Measurements from ENCODE around the gene NHLH1. TPM values are rescaled to one million over a fixed set of nuclear protein-coding genes. Genes with fewer than 3 reads are reported as not detected.

The NHLH1 gene
- total and polyA plus RNA-seq, 2 of the 4 experiments (the other 2 are of a cell fraction), result 0.14 TPM; not detected in 1

- no peak overlapping the region for H4K5ac ChIP-seq (ENCODE audit: low read depth, low read length)
- no peak overlapping the region for H4K8ac ChIP-seq (ENCODE audit: low read depth in 2 of 2, low read length in 2 of 2)
- intact Hi-C loops (cut with micrococcal nuclease), result loop anchor here (10.0 kb wide), 1 partner anchor 427 kb away; the partner anchor contains the start of gene IGSF9
- H2BK120ac ChIP-seq (ENCODE audit: low read depth, low read length), result no peak overlapping the region
- POLR2A ChIA-PET (ENCODE audit: unreplicated experiment), result no interaction called here
- H2AK9ac ChIP-seq (replicated peaks; ENCODE audit: low read depth, low read length, poor library complexity), result no peak overlapping the region
- no peak overlapping the region for H2BK20ac ChIP-seq (ENCODE audit: low read depth, low read length)
- H3K4me3 ChIP-seq (ENCODE audit: insufficient read depth, low read depth, low read length), result no peak overlapping the region
- no peak overlapping the region; the same call in 1 of the 2 replicates for H3K23ac ChIP-seq (ENCODE audit: low read depth, low read length)
- peaks cover 6% of the 10 kb centered on the region; the same call in 1 of the 2 replicates for H3K27me3 ChIP-seq (ENCODE audit: control insufficient read depth, insufficient read depth, low read length)
- in situ Hi-C loops (cut with MboI; ENCODE audit: low sequenced_read_pairs), result loop anchor here (10.0 kb wide), 1 partner anchor 437 kb away; no protein-coding TSS in a partner anchor
- H2AFZ ChIP-seq (replicated peaks; ENCODE audit: low read length, poor library complexity), result no peak overlapping the region
- H2AK5ac ChIP-seq (ENCODE audit: low read depth, low read length), result no peak overlapping the region
- no peak overlapping the region for H2BK15ac ChIP-seq (ENCODE audit: low read depth, low read length)
- H3K79me1 ChIP-seq (ENCODE audit: low read depth in 1 of 2, low read length in 2 of 2), result no peaks in the 10 kb centered on the region
- H3K4me2 ChIP-seq (ENCODE audit: low read depth, low read length), result no peak overlapping the region
- no peak for TF ChIP-seq POLR2A (IDR thresholded peaks at IDR 0.05; ENCODE audit: low read depth, low read length)
- TF ChIP-seq USF2 (IDR thresholded peaks at IDR 0.05; ENCODE audit: low read depth, low read length), result no peak
- no peak for TF ChIP-seq CEBPB (IDR thresholded peaks at IDR 0.05; ENCODE audit: low read depth, low read length)
- TF ChIP-seq CTCF (conservative IDR thresholded peaks at IDR 0.05; ENCODE audit: low read depth, low read length), result no peak
- no peak for TF ChIP-seq MAFK (IDR thresholded peaks at IDR 0.05; ENCODE audit: low read depth, low read length)
- TF ChIP-seq FOS (IDR thresholded peaks at IDR 0.05; ENCODE audit: low read depth, low read length), result no peak
- TF ChIP-seq BHLHE40 (IDR thresholded peaks at IDR 0.05; ENCODE audit: low read depth, low read length), result no peak
- no peak for TF ChIP-seq RCOR1 (IDR thresholded peaks at IDR 0.05; ENCODE audit: insufficient replicate concordance, low read length)
- TF ChIP-seq CHD1 (IDR thresholded peaks at IDR 0.05; ENCODE audit: low read depth, low read length), result no peak
- BruUV-seq (replicated peaks), result no TSS peak
- no peak overlapping the region for H3K9ac ChIP-seq (ENCODE audit: low read depth, low read length)
- H3K14ac ChIP-seq (replicated peaks; ENCODE audit: low read depth, low read length), result no peak overlapping the region
- H3K56ac ChIP-seq (ENCODE audit: extremely low read depth, insufficient read depth, low read length), result no peak overlapping the region
- DNase-seq, result no peak
- H4K91ac ChIP-seq (ENCODE audit: insufficient read depth, low read depth, low read length), result no peak overlapping the region
- no peaks in the 10 kb centered on the region for H3K9me3 ChIP-seq (ENCODE audit: control insufficient read depth, insufficient read depth, low read length)
- H4K20me1 ChIP-seq (ENCODE audit: insufficient read depth, low read length), result no peaks in the 10 kb centered on the region
- 44% methylated on average over 2 of the region's 4 CpGs; no CpG with 5 or more reads in 1 of the 2 experiments for WGBS, 2 experiments (ENCODE audit: extremely low coverage in 2 of 2, insufficient read length in 1 of 2)
- H3K4ac ChIP-seq (ENCODE audit: low read depth, low read length), result no peak overlapping the region
- H2BK5ac ChIP-seq (ENCODE audit: low read depth, low read length, poor library complexity, severe bottlenecking), result no peak overlapping the region
- no peaks in the 10 kb centered on the region for H3K9me1 ChIP-seq (ENCODE audit: insufficient read depth, low read length)
- H3K27ac ChIP-seq (ENCODE audit: insufficient read depth, low read length), result no peak overlapping the region
- no peak for ATAC-seq (ENCODE audit: low read depth)
- no peak overlapping the region for H3K18ac ChIP-seq (ENCODE audit: low read depth, low read length)
- H3K36me3 ChIP-seq (ENCODE audit: control insufficient read depth, insufficient read depth, low read length), result no peaks in the 10 kb centered on the region
- dilution Hi-C loops (cut with HindIII; ENCODE audit: low sequenced_read_pairs, unreplicated experiment), result no loop called here
- CTCF ChIA-PET, result no interaction called here
- no peaks in the 10 kb centered on the region for H3K4me1 ChIP-seq (ENCODE audit: control insufficient read depth, insufficient read depth, low read length)
These were observed 4.9 kb downstream of the NHLH1 start for GRCh38 chr1:160371756-160372155.
